Activated CD4-positive, CD25-positive, alpha-beta regulatory T cell (primary cell): ENCODE measurements around the gene VPS37C.
A peak's percentile ranks its signal among the peaks of the same experiment; 100 is the strongest.
"Not testable (repeated sequence)": the region's sequence is repeated elsewhere in the genome, so short reads cannot be mapped to it uniquely, and the experiment has no call there.

Source experiments
- DNase-seq, 4 experiments: peaks; one replicate each; lab custom pipeline; 2025; lab: John Stamatoyannopoulos, UW

The VPS37C gene

DNA sequence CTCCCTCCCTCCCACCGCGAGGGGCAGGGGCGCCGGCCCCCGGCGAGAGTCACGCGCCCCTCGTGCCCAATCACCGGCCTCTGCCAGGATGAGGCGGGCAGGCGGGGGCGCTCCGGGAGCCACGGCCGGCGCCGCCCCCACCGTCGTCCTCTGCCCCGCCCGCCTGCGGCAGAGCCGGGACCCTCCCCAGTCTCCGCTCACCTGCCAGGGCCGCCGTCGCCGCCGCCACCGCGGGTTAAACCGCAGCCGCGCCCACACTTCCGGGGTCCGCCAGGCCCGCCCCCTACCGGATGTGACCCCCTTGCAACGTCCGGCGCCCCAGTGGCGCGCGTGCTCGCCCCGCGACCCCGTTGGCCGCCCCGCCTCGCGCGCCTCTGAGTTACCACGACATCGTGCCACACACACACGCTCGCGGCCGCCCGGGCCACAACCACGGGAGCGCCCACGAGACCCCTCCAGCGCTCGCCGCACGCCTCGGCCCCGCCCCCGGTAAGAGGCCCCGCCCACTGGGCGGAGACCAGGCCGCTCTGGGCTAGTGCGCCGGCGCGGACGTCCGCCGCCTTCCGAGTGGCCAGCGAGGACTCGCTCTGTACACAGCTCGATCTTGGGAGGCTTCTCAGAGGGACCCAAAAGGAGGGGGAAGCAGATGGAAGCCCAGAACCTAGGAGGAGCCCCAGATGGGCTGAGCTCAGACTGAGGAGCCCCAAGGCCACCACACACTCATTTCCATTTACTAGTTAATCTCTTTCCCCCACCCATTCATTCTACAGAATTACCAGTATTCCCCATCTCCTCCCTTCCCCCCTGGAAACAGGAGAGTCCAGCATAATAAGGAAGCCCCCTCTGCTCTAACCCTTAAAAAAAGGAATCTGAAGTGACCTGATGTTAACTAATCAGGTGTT is at the start of gene VPS37C:
Gene VPS37C (minus strand): TSS at position 237 of the 902 bp plus-strand sequence. CDS start 22,597 bp downstream, outside the sequence.
- DNase-seq = peak; percentile 89 to 98 (median 90)

DNA sequence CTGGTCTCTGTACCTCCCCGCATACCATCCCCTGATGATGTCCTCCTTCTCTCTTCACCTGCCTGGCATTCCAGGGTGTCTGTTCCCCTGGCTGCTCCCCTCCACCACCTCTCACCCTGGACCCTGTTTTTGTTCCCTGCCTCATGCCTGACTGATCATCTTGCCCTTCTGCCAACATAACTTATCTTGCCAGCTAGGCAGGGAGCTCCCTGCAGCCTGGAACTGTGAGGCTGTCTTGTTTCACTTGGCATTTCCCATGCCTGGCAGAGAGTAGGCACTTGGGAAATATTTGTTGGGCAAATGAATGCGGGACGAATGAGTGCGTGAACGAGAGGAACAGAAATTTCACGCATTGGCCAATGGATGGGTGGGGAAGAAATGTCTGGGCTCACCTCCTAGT is 49.4 kb upstream of the VPS37C start:
- not testable (repeated sequence) for DNase-seq

- not testable (repeated sequence) for DNase-seq
These were observed 46.5 kb upstream of the VPS37C start for GRCh38 chr11:61207636-61208310.

GRCh38 chr11:61204502-61205059 is 43.4 kb upstream of the VPS37C start:
- DNase-seq = not testable (repeated sequence)

DNA sequence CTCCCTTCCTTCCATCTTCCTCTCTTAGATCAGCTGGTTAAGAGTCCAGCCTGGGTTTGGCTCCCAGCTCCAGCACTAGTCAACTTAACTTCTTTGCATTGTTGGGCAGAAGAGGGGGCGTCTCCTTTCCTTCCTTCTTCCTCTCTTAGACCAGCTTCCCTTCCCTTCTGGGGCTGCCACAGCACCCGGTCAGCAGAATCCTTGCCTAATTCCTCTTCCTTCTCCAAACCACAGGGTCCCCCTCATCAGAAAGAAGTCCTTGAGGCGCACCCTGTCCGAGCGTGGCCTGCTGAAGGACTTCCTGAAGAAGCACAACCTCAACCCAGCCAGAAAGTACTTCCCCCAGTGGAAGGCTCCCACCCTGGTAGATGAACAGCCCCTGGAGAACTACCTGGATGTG is 42.6 kb upstream of the VPS37C start:
- DNase-seq = not testable (repeated sequence)

GRCh38 chr11:61202950-61203746 is 41.9 kb upstream of the VPS37C start, which contains the start of gene PGA3:
PGA3 (plus strand) TSS chr11:61203515; CDS start chr11:61203565, 50 bp downstream.
- not testable (repeated sequence) for DNase-seq

- no peak for DNase-seq
These were observed 40.2 kb upstream of the VPS37C start for GRCh38 chr11:61201476-61201875.

DNA sequence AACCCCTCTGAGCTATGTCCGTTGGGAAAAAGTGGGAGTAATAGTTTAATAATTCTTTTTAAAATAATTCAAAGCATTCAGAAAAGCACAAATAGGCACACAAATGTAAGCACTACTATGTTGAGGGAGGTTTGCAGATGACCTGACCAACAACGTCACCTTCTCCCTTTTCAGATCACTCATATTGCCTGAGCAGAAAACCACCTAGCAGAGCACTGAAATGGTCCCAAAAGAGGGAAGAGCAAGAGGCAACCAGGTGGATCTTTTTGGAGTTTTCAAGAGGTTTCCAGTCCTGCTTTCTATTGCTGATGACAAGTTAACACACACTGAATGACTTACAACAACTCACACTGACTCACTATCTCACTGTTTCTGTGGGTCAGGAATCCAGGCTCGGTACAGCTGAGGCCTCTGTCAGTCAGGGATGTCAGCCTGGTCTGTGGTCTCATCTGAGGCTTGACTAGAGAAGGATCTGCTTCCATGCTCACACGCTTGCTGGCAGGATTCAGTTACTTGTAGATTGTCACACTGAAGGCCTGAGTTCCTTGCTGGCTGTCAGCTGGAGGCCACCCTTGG is 37.8 kb upstream of the VPS37C start:
- DNase-seq = no peak

- DNase-seq = no peak
These were observed 37.1 kb upstream of the VPS37C start for GRCh38 chr11:61198361-61198760.

DNA sequence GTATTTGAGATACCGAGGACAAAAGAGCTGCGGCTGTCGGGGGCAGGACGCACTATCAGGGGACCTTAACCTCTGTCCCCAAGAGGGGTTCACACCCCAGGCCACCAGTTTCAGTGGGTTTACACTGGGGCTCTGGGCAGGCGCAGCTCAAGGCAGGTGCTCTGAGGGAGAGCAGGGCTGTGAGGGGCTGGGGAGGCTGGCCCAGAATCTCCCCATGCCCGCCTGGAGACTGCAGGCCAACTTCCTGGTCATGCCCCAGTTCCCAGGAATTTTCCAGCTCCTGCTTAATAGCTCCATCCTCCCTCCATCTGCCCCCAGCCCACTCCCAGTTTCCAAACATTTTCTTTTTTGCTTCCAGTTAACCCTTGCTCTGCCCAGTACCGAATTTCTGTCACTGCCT is 34.5 kb upstream of the VPS37C start:
- no peak for DNase-seq

GRCh38 chr11:61194981-61195695 is 33.9 kb upstream of the VPS37C start:
- no peak for DNase-seq

DNA sequence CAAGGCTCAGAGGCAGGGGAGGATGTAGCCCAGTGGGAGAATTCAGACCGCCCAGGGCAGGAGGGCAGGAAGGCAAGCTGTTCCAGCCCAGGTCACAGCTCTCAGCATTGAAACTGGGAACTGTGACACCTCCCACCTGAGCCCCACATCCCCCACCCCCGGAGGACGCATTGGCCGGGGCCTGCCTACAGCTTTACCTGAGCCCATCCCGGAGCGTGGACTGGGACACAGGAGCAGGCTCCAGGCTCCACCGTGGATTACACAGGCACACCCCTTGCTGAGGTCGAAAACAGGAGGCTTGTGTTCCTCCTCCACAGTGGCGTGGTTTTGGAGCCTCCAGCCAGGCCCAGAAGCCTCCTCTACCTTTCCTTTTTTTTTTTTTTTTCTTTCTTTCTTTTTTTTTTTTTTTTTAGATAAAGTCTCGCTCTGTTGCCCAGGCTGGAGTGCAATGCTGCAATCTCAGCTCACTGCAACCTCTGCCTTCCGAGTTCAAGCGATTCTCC is 33.0 kb upstream of the VPS37C start:
- DNase-seq = no peak

DNA sequence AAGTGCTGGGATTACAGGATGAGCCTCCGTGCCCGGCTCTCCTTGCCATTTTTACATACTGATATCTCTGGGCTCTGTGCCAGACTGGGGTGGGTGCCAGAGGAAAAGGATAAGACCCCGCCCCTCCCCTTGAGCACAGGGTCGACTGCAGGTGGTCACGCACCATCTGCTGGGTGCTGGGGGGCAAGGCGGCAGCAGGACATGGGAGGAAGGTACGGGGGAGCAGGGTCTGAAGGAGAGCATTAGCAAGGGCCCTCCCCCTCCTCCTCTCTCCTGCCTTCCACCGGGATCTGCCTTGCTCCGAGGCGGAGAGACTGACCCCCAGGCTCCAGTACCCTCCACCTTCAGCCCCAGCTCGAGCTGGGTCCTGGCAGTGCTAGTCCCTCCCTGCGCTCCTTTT is 32.4 kb upstream of the VPS37C start:
- no peak for DNase-seq

- no peak for DNase-seq
These were observed 28.7 kb upstream of the VPS37C start for GRCh38 chr11:61189933-61190332.

GRCh38 chr11:61187505-61188130 is 26.4 kb upstream of the VPS37C start:
- DNase-seq = peak; percentile 52 to 80 (median 58)

DNA sequence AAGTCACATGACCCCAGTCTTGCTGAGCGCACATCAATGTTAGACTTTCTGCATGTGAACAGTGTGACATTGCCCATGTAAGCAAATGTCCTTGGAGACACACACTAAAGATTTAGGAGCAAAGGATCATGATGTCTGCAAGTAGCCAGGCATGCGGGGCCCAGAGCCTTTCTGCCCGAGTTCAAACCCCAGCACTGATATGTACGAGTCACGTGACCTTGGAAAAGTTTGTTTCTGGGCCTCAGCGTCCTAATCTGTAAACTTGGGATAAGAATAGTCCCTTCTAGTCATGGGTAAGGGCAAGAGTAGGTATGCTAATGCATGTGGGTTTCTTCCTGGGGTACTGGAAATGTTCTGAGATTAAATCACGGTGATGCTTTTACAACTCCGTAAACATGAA is 25.3 kb upstream of the VPS37C start:
- no peak for DNase-seq

GRCh38 chr11:61183645-61184044 is 22.4 kb upstream of the VPS37C start:
- no peak for DNase-seq

DNA sequence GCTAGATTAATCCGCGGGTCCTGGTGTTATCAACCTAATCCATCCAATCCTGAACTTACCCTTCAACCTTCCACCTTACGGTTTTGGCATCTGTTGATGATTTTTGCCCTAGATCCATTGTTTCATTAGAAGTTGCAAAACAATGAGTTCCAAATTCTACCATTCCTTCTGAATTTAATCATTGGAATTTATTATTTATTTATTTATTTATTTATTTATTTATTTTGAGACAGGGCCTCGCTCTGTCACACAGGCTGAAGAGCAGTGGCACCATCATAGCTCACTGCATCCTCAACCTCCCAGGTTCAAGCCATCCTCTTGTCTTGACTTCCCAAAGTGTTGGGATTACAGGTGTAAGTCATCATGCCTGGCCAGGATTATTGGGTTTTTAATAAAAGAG is 20.3 kb upstream of the VPS37C start:
- DNase-seq = no peak

GRCh38 chr11:61180205-61180604 is 19.0 kb upstream of the VPS37C start:
- DNase-seq = not testable (repeated sequence)

DNA sequence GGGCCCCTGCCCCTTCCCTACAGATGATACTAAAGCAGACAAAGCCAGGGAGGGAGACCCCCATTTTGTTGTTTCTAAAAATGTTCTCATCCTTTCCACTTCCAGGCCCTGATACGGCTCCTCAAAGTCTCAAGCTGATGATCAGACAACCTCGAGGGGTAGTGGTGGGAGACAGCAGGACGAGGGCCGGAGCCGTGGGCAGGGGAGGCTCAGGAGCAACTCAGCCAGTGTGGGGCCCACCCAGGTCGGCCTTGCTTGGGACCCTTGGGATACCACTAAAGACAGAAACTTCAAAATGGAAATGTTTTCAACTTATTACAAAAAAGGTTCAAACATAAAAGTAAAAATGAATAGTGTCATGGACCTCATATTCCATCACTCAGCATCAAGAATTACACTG is 15.2 kb upstream of the VPS37C start:
- DNase-seq = no peak
